ENCODE data around the gene C2CD2. TPM values are rescaled to one million over a fixed set of nuclear protein-coding genes. Genes with fewer than 3 reads are reported as not detected.
"Not testable (repeated sequence)": the region's sequence is repeated elsewhere in the genome, so short reads cannot be mapped to it uniquely, and the experiment has no call there.

C2CD2 gene
- total RNA-seq, 1 experiment from 2014 or later: 50.4 TPM

GRCh38 chr21:41961753-41962152 lies 7.9 kb upstream of the C2CD2 start:
- Histone ChIP-seq H3F3A (ENCODE audit: low read length, unreplicated experiment) (peaks cover 14% of the 10 kb centered on the region), H3K9me2 (replicated peaks; ENCODE audit: low read length) (no peaks in the 10 kb centered on the region), H4K20me1 (ENCODE audit: low read length) (no peaks in the 10 kb centered on the region), H3K27me3 (ENCODE audit: low read length) (no peaks in the 10 kb centered on the region), H3K9ac (ENCODE audit: low read length) (peak overlapping the region; percentile 89), H3K9me3 (ENCODE audit: low read length) (no peaks in the 10 kb centered on the region), H3K4me2 (ENCODE audit: low read length) (peak overlapping the region; percentile 62), H3K27ac (ENCODE audit: low read length) (peak overlapping the region; percentile 98), H3K36me3 (ENCODE audit: low read depth, low read length) (no peaks in the 10 kb centered on the region), H2AFZ (ENCODE audit: low read length) (0 out of 2 replicates have a peak overlapping the region, but pooled peaks have one; percentile 11), H3K4me1 (ENCODE audit: insufficient read depth, low read length) (peaks cover 82% of the 10 kb centered on the region), H3K79me2 (ENCODE audit: low read length) (no peaks in the 10 kb centered on the region), H3K4me3 (ENCODE audit: low read length) (peak overlapping the region; percentile 3; the same call in 1 of the 2 replicates)
- TF ChIP-seq CTCF (conservative IDR thresholded peaks at IDR 0.05; ENCODE audit: low read depth, low read length) (no peak), EZH2 (IDR thresholded peaks at IDR 0.05; ENCODE audit: low read length, unreplicated experiment) (no peak), EZH2phosphoT487 (IDR thresholded peaks at IDR 0.05; ENCODE audit: borderline replicate concordance, low read length) (no peak)
- intact Hi-C loops (cut with micrococcal nuclease): loop anchor here (2.0 kb wide), 1 partner anchor 41 kb away; no protein-coding TSS in a partner anchor
- ATAC-seq: no peak
- DNase-seq: no peak
- CTCF ChIA-PET: interaction anchor here (1.0 to 1.3 kb wide), 2 partner anchors 28 to 156 kb away, joined by 8 to 15 read pairs; no protein-coding TSS in a partner anchor
- POLR2A ChIA-PET (ENCODE audit: unreplicated experiment): interaction anchor here (0.6 to 1.0 kb wide), 3 partner anchors 35 to 131 kb away, joined by 3 read pairs; no protein-coding TSS in a partner anchor
- BruUV-seq (replicated peaks): TSS peak; percentile 83

DNA sequence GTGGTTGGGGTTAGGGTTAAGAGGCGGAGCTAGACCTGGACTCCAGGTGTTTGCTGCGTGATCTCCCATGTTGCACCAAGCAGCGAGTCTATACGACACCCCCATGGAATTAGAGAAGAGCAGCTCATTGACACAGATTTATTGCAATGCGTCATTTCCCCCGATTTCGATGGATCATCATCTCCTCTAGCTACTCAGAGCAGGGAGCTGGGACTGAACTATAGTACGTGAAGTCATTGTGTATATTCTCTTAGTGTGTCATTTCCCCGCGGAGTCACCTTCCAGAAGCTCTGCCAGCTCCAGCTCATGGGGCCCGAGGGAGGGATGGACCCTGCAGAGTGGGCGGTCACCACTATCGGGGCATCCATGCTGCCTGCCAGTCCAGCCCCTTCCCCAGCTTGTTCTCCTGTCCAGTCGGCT lies 7.5 kb upstream of the C2CD2 start:
- H2AFZ ChIP-seq (ENCODE audit: low read length): 0 out of 2 replicates have a peak overlapping the region, but pooled peaks have one; percentile 11
- POLR2A ChIA-PET (ENCODE audit: unreplicated experiment): interaction anchor here (0.5 to 1.0 kb wide), 4 partner anchors 34 to 381 kb away, joined by 3 read pairs; no protein-coding TSS in a partner anchor
- H3K9me2 ChIP-seq (replicated peaks; ENCODE audit: low read length): no peaks in the 10 kb centered on the region
- DNase-seq (peak; percentile 99), ATAC-seq (peak; percentile 56)
- intact Hi-C loops (cut with micrococcal nuclease): loop anchor here (2.0 kb wide), 1 partner anchor 42 kb away; no protein-coding TSS in a partner anchor
- TF ChIP-seq CTCF (conservative IDR thresholded peaks at IDR 0.05; ENCODE audit: low read depth, low read length) (no peak), EZH2phosphoT487 (IDR thresholded peaks at IDR 0.05; ENCODE audit: borderline replicate concordance, low read length) (no peak), EZH2 (IDR thresholded peaks at IDR 0.05; ENCODE audit: low read length, unreplicated experiment) (no peak)
- no peaks in the 10 kb centered on the region for H4K20me1 ChIP-seq (ENCODE audit: low read length)
- CTCF ChIA-PET: interaction anchor here (1.0 to 1.3 kb wide), 2 partner anchors 28 to 156 kb away, joined by 8 to 15 read pairs; no protein-coding TSS in a partner anchor
- peak overlapping the region; percentile 3; the same call in 1 of the 2 replicates for H3K4me3 ChIP-seq (ENCODE audit: low read length)
- H3F3A ChIP-seq (ENCODE audit: low read length, unreplicated experiment): peaks cover 14% of the 10 kb centered on the region
- H3K36me3 ChIP-seq (ENCODE audit: low read depth, low read length): no peaks in the 10 kb centered on the region
- no peaks in the 10 kb centered on the region for H3K79me2 ChIP-seq (ENCODE audit: low read length)
- H3K27me3 ChIP-seq (ENCODE audit: low read length): no peaks in the 10 kb centered on the region
- peak overlapping the region; percentile 66 for H3K4me2 ChIP-seq (ENCODE audit: low read length)
- peak overlapping the region; percentile 98 for H3K27ac ChIP-seq (ENCODE audit: low read length)
- peaks cover 83% of the 10 kb centered on the region for H3K4me1 ChIP-seq (ENCODE audit: insufficient read depth, low read length)
- H3K9me3 ChIP-seq (ENCODE audit: low read length): no peaks in the 10 kb centered on the region
- no TSS peak for BruUV-seq (replicated peaks)
- H3K9ac ChIP-seq (ENCODE audit: low read length): peak overlapping the region; percentile 94

- Histone ChIP-seq H3K9ac (ENCODE audit: low read length) (peak overlapping the region; percentile 94), H3K27me3 (ENCODE audit: low read length) (no peaks in the 10 kb centered on the region), H3K79me2 (ENCODE audit: low read length) (no peaks in the 10 kb centered on the region), H3K36me3 (ENCODE audit: low read depth, low read length) (no peaks in the 10 kb centered on the region), H3K27ac (ENCODE audit: low read length) (peak overlapping the region; percentile 98), H3K4me3 (ENCODE audit: low read length) (no peak overlapping the region; the same call in 1 of the 2 replicates), H3K9me2 (replicated peaks; ENCODE audit: low read length) (no peaks in the 10 kb centered on the region), H3K4me1 (ENCODE audit: insufficient read depth, low read length) (peaks cover 85% of the 10 kb centered on the region), H2AFZ (ENCODE audit: low read length) (no peak overlapping the region), H4K20me1 (ENCODE audit: low read length) (no peaks in the 10 kb centered on the region), H3K4me2 (ENCODE audit: low read length) (peak overlapping the region; percentile 66), H3K9me3 (ENCODE audit: low read length) (no peaks in the 10 kb centered on the region), H3F3A (ENCODE audit: low read length, unreplicated experiment) (peaks cover 14% of the 10 kb centered on the region)
- BruUV-seq (replicated peaks): no TSS peak
- ChIA-PET POLR2A (ENCODE audit: unreplicated experiment) (no interaction called here), CTCF (interaction anchor here (1.3 kb wide), 1 partner anchor 27 kb away, joined by 15 read pairs; no protein-coding TSS in a partner anchor)
- TF ChIP-seq CTCF (conservative IDR thresholded peaks at IDR 0.05; ENCODE audit: low read depth, low read length): no peak
- no peak for TF ChIP-seq EZH2phosphoT487 (IDR thresholded peaks at IDR 0.05; ENCODE audit: borderline replicate concordance, low read length)
- TF ChIP-seq EZH2 (IDR thresholded peaks at IDR 0.05; ENCODE audit: low read length, unreplicated experiment): no peak
- DNase-seq: no peak
- no peak for ATAC-seq
- intact Hi-C loops (cut with micrococcal nuclease): loop anchor here (2.0 kb wide), 1 partner anchor 42 kb away; no protein-coding TSS in a partner anchor
Measured at GRCh38 chr21:41960386-41960785, 6.6 kb upstream of the C2CD2 start.

GRCh38 chr21:41959697-41960096 lies 5.9 kb upstream of the C2CD2 start:
- Histone ChIP-seq H3K4me1 (ENCODE audit: insufficient read depth, low read length) (peaks cover 81% of the 10 kb centered on the region), H3K9ac (ENCODE audit: low read length) (peak overlapping the region; percentile 94), H3F3A (ENCODE audit: low read length, unreplicated experiment) (peaks cover 14% of the 10 kb centered on the region), H3K27ac (ENCODE audit: low read length) (peak overlapping the region; percentile 98)
- H3K4me2 ChIP-seq (ENCODE audit: low read length); H3K9me2 ChIP-seq (replicated peaks; ENCODE audit: low read length); H3K27me3 ChIP-seq (ENCODE audit: low read length); H3K9me3 ChIP-seq (ENCODE audit: low read length); H3K4me3 ChIP-seq (ENCODE audit: low read length); H4K20me1 ChIP-seq (ENCODE audit: low read length); ATAC-seq; POLR2A ChIA-PET (ENCODE audit: unreplicated experiment); H3K36me3 ChIP-seq (ENCODE audit: low read depth, low read length); H3K79me2 ChIP-seq (ENCODE audit: low read length); H2AFZ ChIP-seq (ENCODE audit: low read length); BruUV-seq (replicated peaks); CTCF ChIA-PET; DNase-seq: not testable (repeated sequence)
- intact Hi-C loops (cut with micrococcal nuclease): loop anchor here (2.0 to 5.0 kb wide), 3 partner anchors 27 to 138 kb away; no protein-coding TSS in a partner anchor

All from PC-3 (cell line).